Left forelimb (tissue), 1 donor: Measurements from ENCODE around the gene LAMTOR3.
"Not testable (repeated sequence)": the region's sequence is repeated elsewhere in the genome, so short reads cannot be mapped to it uniquely, and the experiment has no call there.

Experiments
- DNase-seq: peaks from one replicate; pipeline ENCODE4 v3.0.0-alpha.2; 2018; ENCODE audit warnings: low spot score

LAMTOR3 gene

DNA sequence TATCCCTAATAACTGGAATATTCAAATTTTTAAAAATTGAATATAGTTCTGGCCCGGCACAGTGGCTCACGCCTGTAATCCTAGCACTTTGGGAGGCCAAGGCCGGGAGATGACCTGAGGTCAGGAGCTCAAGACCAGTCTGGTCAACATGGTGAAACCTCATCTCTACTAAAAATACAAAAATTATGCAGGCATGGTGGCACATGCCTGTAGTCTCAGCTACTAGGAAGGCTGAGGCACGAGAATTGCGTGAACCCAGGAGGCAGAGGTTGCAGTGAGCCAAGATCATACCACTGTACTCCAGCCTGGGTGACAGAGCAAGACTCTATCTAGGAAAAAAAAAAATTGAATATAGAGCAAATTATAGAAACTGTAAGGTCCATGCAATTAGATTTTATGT lies 64.2 kb downstream of the LAMTOR3 start:
- DNase-seq: not testable (repeated sequence)

DNA sequence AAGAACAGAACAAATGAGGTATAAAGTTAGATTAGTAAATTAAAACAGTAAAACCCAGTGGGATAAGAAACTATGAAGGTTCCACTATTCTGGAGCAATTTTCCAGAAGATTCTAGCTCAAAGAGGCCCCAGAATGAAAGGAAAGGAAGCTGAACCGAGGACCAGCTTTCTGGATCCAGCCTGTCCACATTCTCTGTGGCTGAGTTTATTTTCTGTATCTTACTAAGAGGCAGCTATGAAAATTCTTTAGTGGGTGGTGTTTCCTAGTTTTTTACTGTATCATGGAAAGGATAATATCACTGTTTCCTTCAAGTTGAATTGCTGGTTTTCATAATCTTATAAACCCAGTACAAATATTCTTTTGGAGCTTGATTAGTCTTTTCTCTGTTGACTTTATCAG lies 65.8 kb downstream of the LAMTOR3 start:
- DNase-seq: no peak
